Measurements from ENCODE around the gene AOAH. TPM values are rescaled to one million over a fixed set of nuclear protein-coding genes. Genes with fewer than 3 reads are reported as not detected.

Gene AOAH
- total and polyA plus RNA-seq, 9 of the 15 experiments (the other 6 are each of a cell fraction or from before 2014, with no cell fraction given): not detected

- TF ChIP-seq ESRRB (CRISPR knock-in tag; IDR thresholded peaks at IDR 0.05; ENCODE audit: borderline replicate concordance) (no peak), ZNF431 (CRISPR knock-in tag; IDR thresholded peaks at IDR 0.05) (no peak), ZBTB26 (CRISPR knock-in tag; IDR thresholded peaks at IDR 0.05) (no peak), ZFX (CRISPR knock-in tag; IDR thresholded peaks at IDR 0.05) (no peak), CCAR2 (IDR thresholded peaks at IDR 0.05; ENCODE audit: low read depth, low read length) (no peak), SMAD4 (CRISPR knock-in tag; conservative IDR thresholded peaks at IDR 0.05) (no peak), PTBP1 (IDR thresholded peaks at IDR 0.05; ENCODE audit: low read depth, low read length) (no peak), ZNF717 (CRISPR knock-in tag; IDR thresholded peaks at IDR 0.05) (no peak), ZNF609 (CRISPR knock-in tag; IDR thresholded peaks at IDR 0.05; ENCODE audit: borderline replicate concordance) (no peak)
These were observed 42.2 kb upstream of the AOAH start (continued) for GRCh38 chr7:36766451-36766850.
